Measurements from ENCODE around the gene DPP4.

DPP4 gene

DNA sequence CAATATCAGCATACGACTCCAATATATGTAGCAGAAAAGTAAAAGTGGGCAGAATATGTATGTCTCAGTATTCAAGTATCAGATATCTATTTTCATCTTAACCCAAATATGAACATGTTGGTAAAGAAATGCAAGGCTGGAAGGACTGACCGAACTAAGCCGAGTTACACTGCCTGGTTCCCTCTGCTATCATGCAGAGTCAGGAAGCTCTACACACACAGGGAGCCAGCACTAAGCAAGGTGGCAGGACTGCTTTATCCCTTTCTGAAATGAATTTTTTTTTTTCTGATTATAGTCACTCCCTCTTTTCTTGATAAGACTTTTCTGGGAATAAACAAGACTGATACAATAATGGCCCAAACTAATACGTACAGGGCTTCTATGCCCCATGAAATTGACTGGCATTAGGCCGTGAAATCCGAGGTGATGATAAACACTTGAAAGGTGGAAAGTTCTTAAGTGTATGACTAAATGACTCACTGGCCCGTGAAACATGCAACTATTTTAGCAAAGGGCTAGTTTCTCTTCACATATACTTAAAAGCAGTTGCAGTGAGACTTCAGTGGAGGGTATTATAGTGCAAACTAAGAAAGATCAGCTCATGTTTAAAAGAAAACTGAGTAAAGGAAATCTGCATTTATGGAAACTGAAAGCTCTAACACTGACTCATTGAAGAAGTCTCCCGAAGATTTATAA lies 14.9 kb downstream of the DPP4 start:
- H3K4me3 ChIP-seq (ENCODE audit: low read length), result peak overlapping the region; percentile 46; the same call in 1 of the 2 replicates
- no peaks in the 10 kb centered on the region for H3K79me2 ChIP-seq (ENCODE audit: low read length)

DNA sequence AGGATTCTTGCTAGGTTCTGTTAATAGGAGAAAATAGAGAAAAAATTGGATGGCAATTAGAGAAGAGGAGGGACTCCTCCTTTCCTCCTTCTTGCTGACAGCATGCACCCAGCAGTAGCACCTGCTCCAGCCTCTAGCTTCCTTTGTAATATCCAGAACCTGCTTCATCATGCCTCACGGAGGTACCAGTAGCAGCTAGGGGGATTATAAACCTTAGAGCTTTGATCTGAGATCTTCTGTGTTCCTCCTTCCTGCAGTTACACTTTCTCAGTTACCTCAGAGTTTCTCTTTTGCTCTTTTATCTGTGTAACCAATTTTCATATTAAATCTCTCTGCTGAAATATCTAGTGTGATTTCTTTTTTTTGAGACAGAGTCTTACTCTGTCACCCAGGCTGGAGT lies 16.6 kb downstream of the DPP4 start:
- H4K20me1 ChIP-seq (ENCODE audit: insufficient read depth, low read length), result no peaks in the 10 kb centered on the region
- DNase-seq, result no peak
- peaks cover 12% of the 10 kb centered on the region for H3F3A ChIP-seq (ENCODE audit: insufficient read depth, low read length)
- no peaks in the 10 kb centered on the region for H3K9me2 ChIP-seq (replicated peaks; ENCODE audit: insufficient read depth, low read length)
- no peak overlapping the region for H2AFZ ChIP-seq (ENCODE audit: low read length)
- TF ChIP-seq, protein P1, sequence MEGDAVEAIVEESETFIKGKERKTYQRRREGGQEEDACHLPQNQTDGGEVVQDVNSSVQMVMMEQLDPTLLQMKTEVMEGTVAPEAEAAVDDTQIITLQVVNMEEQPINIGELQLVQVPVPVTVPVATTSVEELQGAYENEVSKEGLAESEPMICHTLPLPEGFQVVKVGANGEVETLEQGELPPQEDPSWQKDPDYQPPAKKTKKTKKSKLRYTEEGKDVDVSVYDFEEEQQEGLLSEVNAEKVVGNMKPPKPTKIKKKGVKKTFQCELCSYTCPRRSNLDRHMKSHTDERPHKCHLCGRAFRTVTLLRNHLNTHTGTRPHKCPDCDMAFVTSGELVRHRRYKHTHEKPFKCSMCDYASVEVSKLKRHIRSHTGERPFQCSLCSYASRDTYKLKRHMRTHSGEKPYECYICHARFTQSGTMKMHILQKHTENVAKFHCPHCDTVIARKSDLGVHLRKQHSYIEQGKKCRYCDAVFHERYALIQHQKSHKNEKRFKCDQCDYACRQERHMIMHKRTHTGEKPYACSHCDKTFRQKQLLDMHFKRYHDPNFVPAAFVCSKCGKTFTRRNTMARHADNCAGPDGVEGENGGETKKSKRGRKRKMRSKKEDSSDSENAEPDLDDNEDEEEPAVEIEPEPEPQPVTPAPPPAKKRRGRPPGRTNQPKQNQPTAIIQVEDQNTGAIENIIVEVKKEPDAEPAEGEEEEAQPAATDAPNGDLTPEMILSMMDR (IDR thresholded peaks at IDR 0.05; ENCODE audit: low read length), result no peak
- no peak for TF ChIP-seq EZH2phosphoT487 (IDR thresholded peaks at IDR 0.05; ENCODE audit: low read length)
- TF ChIP-seq EZH2 (optimal IDR thresholded peaks at IDR 0.05; ENCODE audit: low read depth, low read length), result no peak
- no peaks in the 10 kb centered on the region for H3K36me3 ChIP-seq (replicated peaks; ENCODE audit: insufficient read depth, low read length)
- H3K4me1 ChIP-seq (ENCODE audit: low read length), result peaks cover 8% of the 10 kb centered on the region
- H3K27ac ChIP-seq (ENCODE audit: low read length), result no peak overlapping the region
- H3K4me3 ChIP-seq (ENCODE audit: low read length), result no peak overlapping the region
- H3K79me2 ChIP-seq (ENCODE audit: low read length), result no peaks in the 10 kb centered on the region
- no peak overlapping the region for H3K9ac ChIP-seq (ENCODE audit: low read length)
- H3K4me2 ChIP-seq (ENCODE audit: low read depth, low read length), result no peak overlapping the region
- H3K27me3 ChIP-seq (replicated peaks; ENCODE audit: insufficient read depth, low read length), result no peaks in the 10 kb centered on the region
- no peaks in the 10 kb centered on the region for H3K9me3 ChIP-seq (replicated peaks; ENCODE audit: insufficient read depth, low read length)

More for the DNA sequence above, 14.9 kb downstream of the DPP4 start:
- Histone ChIP-seq H4K20me1 (ENCODE audit: insufficient read depth, low read length) (no peaks in the 10 kb centered on the region), H2AFZ (ENCODE audit: low read length) (peak overlapping the region; percentile 41), H3K9me2 (replicated peaks; ENCODE audit: insufficient read depth, low read length) (no peaks in the 10 kb centered on the region), H3K36me3 (replicated peaks; ENCODE audit: insufficient read depth, low read length) (no peaks in the 10 kb centered on the region), H3K27ac (ENCODE audit: low read length) (peak overlapping the region; percentile 41; the same call in 1 of the 2 replicates), H3K9ac (ENCODE audit: low read length) (peak overlapping the region; percentile 16; the same call in 1 of the 2 replicates), H3K4me2 (ENCODE audit: low read depth, low read length) (peak overlapping the region; percentile 76), H3K4me1 (ENCODE audit: low read length) (peaks cover 15% of the 10 kb centered on the region), H3F3A (ENCODE audit: insufficient read depth, low read length) (peaks cover 12% of the 10 kb centered on the region), H3K9me3 (replicated peaks; ENCODE audit: insufficient read depth, low read length) (no peaks in the 10 kb centered on the region), H3K27me3 (replicated peaks; ENCODE audit: insufficient read depth, low read length) (no peaks in the 10 kb centered on the region)
- TF ChIP-seq EZH2 (optimal IDR thresholded peaks at IDR 0.05; ENCODE audit: low read depth, low read length) (no peak), EZH2phosphoT487 (IDR thresholded peaks at IDR 0.05; ENCODE audit: low read length) (no peak)
- TF ChIP-seq, protein P1 (IDR thresholded peaks at IDR 0.05; ENCODE audit: low read length), result no peak
- DNase-seq, result peak; percentile 42

DNA sequence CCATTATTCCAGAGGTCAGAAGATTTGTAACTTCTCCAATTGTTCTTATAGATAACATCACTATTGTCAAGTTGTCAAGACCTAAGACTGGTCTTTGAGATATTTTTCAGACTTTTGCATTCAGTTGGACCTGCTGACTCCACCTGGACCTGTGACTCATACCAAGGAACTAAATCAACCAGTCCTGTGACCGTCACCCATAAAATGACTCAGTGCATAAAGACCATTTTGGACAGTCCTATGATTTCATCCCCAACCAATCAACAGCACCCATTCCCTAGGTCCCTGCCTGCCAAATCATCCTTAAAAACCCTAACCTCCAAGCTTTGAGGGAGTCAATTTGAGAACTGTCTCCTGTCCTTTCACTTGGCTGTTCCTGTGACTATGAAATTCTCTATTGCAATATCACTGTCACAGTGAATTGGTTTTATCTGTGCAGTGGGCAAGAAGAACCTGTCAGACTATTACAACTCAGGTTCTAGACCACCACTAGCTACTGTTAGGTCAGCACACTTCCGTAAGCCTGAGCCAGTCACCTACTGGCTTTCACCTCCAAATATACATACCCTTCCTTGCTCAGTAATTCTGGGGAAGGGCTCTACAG lies 17.1 kb downstream of the DPP4 start:
- TF ChIP-seq EZH2phosphoT487 (IDR thresholded peaks at IDR 0.05; ENCODE audit: low read length) (no peak), EZH2 (optimal IDR thresholded peaks at IDR 0.05; ENCODE audit: low read depth, low read length) (no peak)
- TF ChIP-seq, protein P1 (IDR thresholded peaks at IDR 0.05; ENCODE audit: low read length), result no peak
- Histone ChIP-seq H3K27me3 (replicated peaks; ENCODE audit: insufficient read depth, low read length) (no peaks in the 10 kb centered on the region), H2AFZ (ENCODE audit: low read length) (no peak overlapping the region), H3K9me3 (replicated peaks; ENCODE audit: insufficient read depth, low read length) (no peaks in the 10 kb centered on the region), H3K4me3 (ENCODE audit: low read length) (no peak overlapping the region), H3K27ac (ENCODE audit: low read length) (no peak overlapping the region), H3K9me2 (replicated peaks; ENCODE audit: insufficient read depth, low read length) (no peaks in the 10 kb centered on the region), H3K9ac (ENCODE audit: low read length) (no peak overlapping the region), H4K20me1 (ENCODE audit: insufficient read depth, low read length) (no peaks in the 10 kb centered on the region), H3F3A (ENCODE audit: insufficient read depth, low read length) (peaks cover 12% of the 10 kb centered on the region), H3K4me1 (ENCODE audit: low read length) (peaks cover 8% of the 10 kb centered on the region), H3K4me2 (ENCODE audit: low read depth, low read length) (no peak overlapping the region), H3K79me2 (ENCODE audit: low read length) (no peaks in the 10 kb centered on the region), H3K36me3 (replicated peaks; ENCODE audit: insufficient read depth, low read length) (no peaks in the 10 kb centered on the region)
- DNase-seq, result no peak

Measured in MM.1S (cell line).